Right lobe of liver (tissue), 6 donors: ENCODE measurements around the gene TRIO. TPM values are rescaled to one million over a fixed set of nuclear protein-coding genes. Genes with fewer than 3 reads are reported as not detected.

ENCODE experiments used
- ATAC-seq, 4 donors: fragments of 200-7000 bp; cut with Tn5 transposase; one replicate each; pipeline ENCODE4 v1.9.1; 2020; ENCODE audit warnings: mild to moderate bottlenecking in 4 of 4, moderate library complexity in 4 of 4
- DNase-seq, 3 donors: peaks; one replicate each; pipeline ENCODE4 v3.0.0-alpha.2; 2020
- H3K27ac ChIP-seq, 3 donors: fragments of 200-600 bp; one replicate each; pipeline ENCODE4 v1.8.0; 2022
- H3K27me3 ChIP-seq, 2 donors: fragments of 200-600 bp; one replicate each; pipeline ENCODE4 v1.8.0; 2022
- H3K36me3 ChIP-seq, 4 donors: fragments of 200-600 bp; sonication (generic) in 1 of 4; one replicate each; pipeline versions ENCODE4 v1.5.1 to v1.8.0; 2017 to 2022; ENCODE audit warnings: control low read depth in 1 of 4
- H3K4me1 ChIP-seq, 4 donors: fragments of 200-600 bp; sonication (generic) in 1 of 4; one replicate each; pipeline versions ENCODE4 v1.5.1 to v1.8.0; 2017 to 2022; ENCODE audit warnings: control low read depth in 1 of 4
- H3K4me3 ChIP-seq, 3 donors: fragments of 200-600 bp; one replicate each; pipeline ENCODE4 v1.8.0; 2022
- H3K9me3 ChIP-seq, 4 donors: fragments of 200-600 bp; sonication (generic) in 1 of 4; one replicate each; pipeline versions ENCODE4 v1.5.1 to v1.8.0; 2017 to 2022; ENCODE audit warnings: control low read depth in 1 of 4
- CTCF ChIP-seq, 4 donors: fragments of 200-600 bp in 3 of 4; fragments of 450-650 bp in 1 of 4; IDR thresholded peaks; one replicate each; pipeline versions ENCODE4 v1.5.1 to v1.8.0; 2016 to 2022; ENCODE audit warnings: antibody characterized with exemption in 4 of 4, mild to moderate bottlenecking in 2 of 4
- POLR2A ChIP-seq: fragments of 450-650 bp; IDR thresholded peaks from one replicate; pipeline ENCODE4 v1.6.1; 2017; ENCODE audit warnings: antibody characterized with exemption, mild to moderate bottlenecking
- WGBS: methylation state at CpG from one replicate; pipeline ENCODE4 v1.1.6; 2018; ENCODE audit warnings: low coverage, low lambda C conversion rate; ENCODE audit not compliant: insufficient coverage; ENCODE audit errors: missing lambda C conversion rate; 5-methylcytosine and 5-hydroxymethylcytosine counted together
- intact Hi-C, 2 donors: fragments of 100-400 bp; cut with DNase I; formaldehyde crosslinking; loops; one replicate each; pipeline versions ENCODE4 v1.11.2 to v1.14.1; 2022
- total RNA-seq, 6 experiments: library from RNA; depleted of rRNA in 2 of 6; stranded (reverse); fragments of >200 nt in 2 of 6; fragmentation: NEBNext Ultra II Directional in 3 of 6; extraction: Animal tissue kit (Norgen Biotek cat#: 25700) in 3 of 6; gene quantifications; one replicate each; pipeline versions ENCODE4 v1.1.0 to v1.2.4, GENCODE V29; 2016 to 2023
- donor health status: DM: no; HTN: yes; CAD: no.
- donor health status: DM: no; HTN: no; CAD: no.
- donor health status: DM: no; HTN: no; CAD: no.
- donor health status: DM: no; HTN: yes; CAD: no.
- donor health status: DM: no; HTN: yes; CAD: no.

Gene TRIO
- total RNA-seq, 6 experiments from 2014 or later = 34.7 to 63.5 (median 50.2) TPM

- ATAC-seq = no peak
- DNase-seq = no peak
- intact Hi-C loops = no loop called here
- TF ChIP-seq CTCF (IDR thresholded peaks at IDR 0.05) (no peak), POLR2A (no peak)
- Histone ChIP-seq H3K36me3 (no peaks in the 10 kb centered on the region), H3K27me3 (no peaks in the 10 kb centered on the region), H3K27ac (no peak overlapping the region), H3K9me3 (no peaks in the 10 kb centered on the region), H3K4me3 (no peak overlapping the region), H3K4me1 (peaks cover 0 to 8% (median 2%) of the 10 kb centered on the region in 4 donors)
- WGBS = 47% methylated on average over 2 of the region's 2 CpGs
These were observed 117.5 kb downstream of the TRIO start for GRCh38 chr5:14260637-14261036.

- Histone ChIP-seq H3K9me3 (no peaks in the 10 kb centered on the region), H3K27me3 (no peaks in the 10 kb centered on the region), H3K4me3 (no peak overlapping the region), H3K27ac (no peak overlapping the region), H3K36me3 (no peaks in the 10 kb centered on the region), H3K4me1 (peaks cover 0 to 8% (median 2%) of the 10 kb centered on the region in 4 donors)
- ATAC-seq = no peak
- intact Hi-C loops = no loop called here
- no peak for DNase-seq
- TF ChIP-seq POLR2A = no peak
- no peak for TF ChIP-seq CTCF (IDR thresholded peaks at IDR 0.05)
- 45% methylated on average over 2 of the region's 5 CpGs for WGBS
These were observed 118.1 kb downstream of the TRIO start for GRCh38 chr5:14261235-14261634.

- intact Hi-C loops = no loop called here
- H3K9me3 ChIP-seq = no peaks in the 10 kb centered on the region
- TF ChIP-seq POLR2A = no peak
- TF ChIP-seq CTCF (IDR thresholded peaks at IDR 0.05) = no peak
- peaks cover 0 to 8% (median 2%) of the 10 kb centered on the region in 4 donors for H3K4me1 ChIP-seq
- no peak overlapping the region for H3K27ac ChIP-seq
- H3K4me3 ChIP-seq = no peak overlapping the region
- WGBS = 93% methylated on average over 11 of the region's 12 CpGs
- no peak for ATAC-seq
- DNase-seq = no peak
- no peaks in the 10 kb centered on the region for H3K36me3 ChIP-seq
- no peaks in the 10 kb centered on the region for H3K27me3 ChIP-seq
These were observed 118.9 kb downstream of the TRIO start for GRCh38 chr5:14261856-14262611.

- intact Hi-C loops = no loop called here
- Histone ChIP-seq H3K4me1 (peaks cover 0 to 8% (median 2%) of the 10 kb centered on the region in 4 donors), H3K27ac (no peak overlapping the region)
These were observed 120.0 kb downstream of the TRIO start for GRCh38 chr5:14263113-14263512.

More at GRCh38 chr5:14263113-14263512, 120.0 kb downstream of the TRIO start:
- Histone ChIP-seq H3K27me3 (no peaks in the 10 kb centered on the region), H3K4me3 (no peak overlapping the region), H3K36me3 (no peaks in the 10 kb centered on the region), H3K9me3 (no peaks in the 10 kb centered on the region)
- no peak for TF ChIP-seq POLR2A
- no peak for TF ChIP-seq CTCF (IDR thresholded peaks at IDR 0.05)
- WGBS = 83% methylated on average over 1 of the region's 1 CpG
- ATAC-seq (no peak), DNase-seq (no peak)
